DOHH2 (cell line): Measurements from ENCODE around the gene DUOXA2.

Source experiments
- EZH2phosphoT487 ChIP-seq: fragments of 200-600 bp; sonication (generic); IDR thresholded peaks from 2 replicates; pipeline ENCODE4 v1.6.1; 2017; ENCODE audit warnings: borderline replicate concordance, mild to moderate bottlenecking, antibody characterized with exemption, low read length, moderate library complexity, mixed read lengths
- TF ChIP-seq, protein P1 (sequence below): fragments of 200-600 bp; sonication (generic); IDR thresholded peaks from one replicate; pipeline ENCODE4 v1.5.1; 2014; ENCODE audit warnings: antibody characterized with exemption, mild to moderate bottlenecking, low read depth, low read length; ENCODE audit not compliant: poor library complexity, severe bottlenecking

GRCh38 chr15:45165536-45165935 lies 51.4 kb downstream of the DUOXA2 start:
- TF ChIP-seq, protein P1, sequence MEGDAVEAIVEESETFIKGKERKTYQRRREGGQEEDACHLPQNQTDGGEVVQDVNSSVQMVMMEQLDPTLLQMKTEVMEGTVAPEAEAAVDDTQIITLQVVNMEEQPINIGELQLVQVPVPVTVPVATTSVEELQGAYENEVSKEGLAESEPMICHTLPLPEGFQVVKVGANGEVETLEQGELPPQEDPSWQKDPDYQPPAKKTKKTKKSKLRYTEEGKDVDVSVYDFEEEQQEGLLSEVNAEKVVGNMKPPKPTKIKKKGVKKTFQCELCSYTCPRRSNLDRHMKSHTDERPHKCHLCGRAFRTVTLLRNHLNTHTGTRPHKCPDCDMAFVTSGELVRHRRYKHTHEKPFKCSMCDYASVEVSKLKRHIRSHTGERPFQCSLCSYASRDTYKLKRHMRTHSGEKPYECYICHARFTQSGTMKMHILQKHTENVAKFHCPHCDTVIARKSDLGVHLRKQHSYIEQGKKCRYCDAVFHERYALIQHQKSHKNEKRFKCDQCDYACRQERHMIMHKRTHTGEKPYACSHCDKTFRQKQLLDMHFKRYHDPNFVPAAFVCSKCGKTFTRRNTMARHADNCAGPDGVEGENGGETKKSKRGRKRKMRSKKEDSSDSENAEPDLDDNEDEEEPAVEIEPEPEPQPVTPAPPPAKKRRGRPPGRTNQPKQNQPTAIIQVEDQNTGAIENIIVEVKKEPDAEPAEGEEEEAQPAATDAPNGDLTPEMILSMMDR, result no peak
- TF ChIP-seq EZH2phosphoT487, result no peak
